Smooth muscle cell (in vitro differentiated cells): ENCODE measurements around the gene LRRC40. TPM values are rescaled to one million over a fixed set of nuclear protein-coding genes. Genes with fewer than 3 reads are reported as not detected.
A peak's percentile ranks its signal among the peaks of the same experiment; 100 is the strongest.

Experiments
- DNase-seq: peaks from one replicate; lab custom pipeline; 2025; ENCODE audit not compliant: unreplicated experiment; lab: John Stamatoyannopoulos, UW
- H2AFZ ChIP-seq: fragments of 200-600 bp; sonication (generic); 2 replicates; pipeline ENCODE4 v1.6.0; 2016; ENCODE audit warnings: antibody characterized with exemption, low read depth, mild to moderate bottlenecking
- H3F3A ChIP-seq: fragments of 200-600 bp; sonication (generic); 2 replicates; pipeline ENCODE4 v1.6.0; 2017; ENCODE audit warnings: antibody characterized with exemption, low read depth
- H3K27ac ChIP-seq: fragments of 200-600 bp; sonication (generic); 2 replicates; pipeline ENCODE4 v1.5.1; 2016; ENCODE audit warnings: low read depth, mild to moderate bottlenecking
- H3K27me3 ChIP-seq: fragments of 200-600 bp; sonication (generic); 2 replicates; pipeline ENCODE4 v1.6.1; 2016; ENCODE audit warnings: low read depth, mild to moderate bottlenecking
- H3K36me3 ChIP-seq: fragments of 200-600 bp; sonication (generic); 2 replicates; pipeline ENCODE4 v1.5.1; 2016; ENCODE audit warnings: low read depth
- H3K4me1 ChIP-seq: fragments of 200-600 bp; sonication (generic); 2 replicates; pipeline ENCODE4 v1.5.1; 2016; ENCODE audit warnings: low read depth
- H3K4me2 ChIP-seq: fragments of 200-600 bp; sonication (generic); 2 replicates; pipeline ENCODE4 v1.6.0; 2016; ENCODE audit warnings: mild to moderate bottlenecking
- H3K4me3 ChIP-seq: fragments of 200-600 bp; sonication (generic); 2 replicates; pipeline ENCODE4 v1.5.1; 2016; ENCODE audit warnings: mild to moderate bottlenecking
- H3K79me2 ChIP-seq: fragments of 200-600 bp; sonication (generic); 2 replicates; pipeline ENCODE4 v1.6.0; 2016; ENCODE audit warnings: low read depth, mild to moderate bottlenecking
- H3K9ac ChIP-seq: fragments of 200-600 bp; sonication (generic); 2 replicates; pipeline ENCODE4 v1.6.0; 2016; ENCODE audit warnings: low read depth
- H3K9me3 ChIP-seq: fragments of 200-600 bp; sonication (generic); replicated peaks from 2 replicates; pipeline ENCODE4 v1.5.1; 2016; ENCODE audit warnings: low read depth
- H4K20me1 ChIP-seq: fragments of 200-600 bp; sonication (generic); 2 replicates; pipeline ENCODE4 v1.6.0; 2016; ENCODE audit warnings: low read depth
- WGBS: methylation state at CpG from one replicate; pipeline ENCODE4 v1.1.7; 2016; ENCODE audit warnings: low lambda C conversion rate; 5-methylcytosine and 5-hydroxymethylcytosine counted together
- polyA plus RNA-seq: library from polyadenylated mRNA; unstranded; fragments of >200 nt; fragmentation: Nextera tagmentation; extraction: Ambion mirVana; gene quantifications from 2 replicates; pipeline ENCODE4 v1.2.1, GENCODE V29; 2016
- total RNA-seq: library from RNA; depleted of rRNA; stranded (reverse); fragments of >200 nt; gene quantifications from 2 replicates; pipeline ENCODE4 v1.2.3, GENCODE V29; 2014
- TF ChIP-seq, protein P1 (sequence below): fragments of 200-600 bp; sonication (generic); IDR thresholded peaks from 2 replicates; pipeline ENCODE4 v1.5.1; 2017; ENCODE audit warnings: borderline replicate concordance, mild to moderate bottlenecking, antibody characterized with exemption; ENCODE audit not compliant: insufficient read depth, poor library complexity, severe bottlenecking

LRRC40 gene
- total and polyA plus RNA-seq, 2 experiments from 2014 or later = 11.8 to 32.9 TPM

DNA sequence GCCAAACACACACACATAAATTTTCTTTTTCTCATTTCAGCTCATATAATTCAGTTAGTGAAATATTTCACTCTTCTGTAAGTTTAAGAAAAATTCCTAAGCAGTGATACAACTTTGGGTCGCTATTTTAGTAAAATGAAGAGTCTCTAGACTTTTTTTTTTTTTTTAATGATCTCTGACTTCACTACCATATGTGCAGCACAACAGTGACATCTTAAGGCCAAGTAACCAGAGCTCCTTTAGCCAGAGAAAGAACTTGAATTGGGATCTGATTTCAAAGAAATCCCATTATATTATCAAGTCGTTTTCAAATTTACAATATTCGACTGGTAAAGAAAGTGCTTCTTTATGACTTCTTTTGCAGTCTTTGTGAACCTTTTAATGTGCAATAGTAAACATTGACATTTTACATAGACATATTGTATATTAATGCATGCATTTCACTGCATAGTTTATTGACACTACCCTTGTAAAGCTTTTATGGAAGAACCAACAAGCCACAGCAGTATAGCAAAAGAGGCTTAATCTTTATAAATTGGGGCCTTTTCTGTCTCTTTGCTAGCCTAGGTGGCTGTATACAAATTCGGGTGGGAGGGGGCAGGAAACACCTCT is 62.2 kb downstream of the LRRC40 start:
- Histone ChIP-seq H3K9me3 (no peaks in the 10 kb centered on the region), H3K36me3 (peaks cover 11% of the 10 kb centered on the region), H3F3A (no peaks in the 10 kb centered on the region), H3K4me3 (no peak overlapping the region), H2AFZ (no peak overlapping the region), H3K9ac (no peak overlapping the region), H3K4me2 (no peak overlapping the region), H3K4me1 (peaks cover 9% of the 10 kb centered on the region), H3K79me2 (no peaks in the 10 kb centered on the region), H4K20me1 (no peaks in the 10 kb centered on the region), H3K27ac (no peak overlapping the region), H3K27me3 (no peaks in the 10 kb centered on the region)
- 72% methylated on average over 4 of the region's 4 CpGs for WGBS
- TF ChIP-seq, protein P1, sequence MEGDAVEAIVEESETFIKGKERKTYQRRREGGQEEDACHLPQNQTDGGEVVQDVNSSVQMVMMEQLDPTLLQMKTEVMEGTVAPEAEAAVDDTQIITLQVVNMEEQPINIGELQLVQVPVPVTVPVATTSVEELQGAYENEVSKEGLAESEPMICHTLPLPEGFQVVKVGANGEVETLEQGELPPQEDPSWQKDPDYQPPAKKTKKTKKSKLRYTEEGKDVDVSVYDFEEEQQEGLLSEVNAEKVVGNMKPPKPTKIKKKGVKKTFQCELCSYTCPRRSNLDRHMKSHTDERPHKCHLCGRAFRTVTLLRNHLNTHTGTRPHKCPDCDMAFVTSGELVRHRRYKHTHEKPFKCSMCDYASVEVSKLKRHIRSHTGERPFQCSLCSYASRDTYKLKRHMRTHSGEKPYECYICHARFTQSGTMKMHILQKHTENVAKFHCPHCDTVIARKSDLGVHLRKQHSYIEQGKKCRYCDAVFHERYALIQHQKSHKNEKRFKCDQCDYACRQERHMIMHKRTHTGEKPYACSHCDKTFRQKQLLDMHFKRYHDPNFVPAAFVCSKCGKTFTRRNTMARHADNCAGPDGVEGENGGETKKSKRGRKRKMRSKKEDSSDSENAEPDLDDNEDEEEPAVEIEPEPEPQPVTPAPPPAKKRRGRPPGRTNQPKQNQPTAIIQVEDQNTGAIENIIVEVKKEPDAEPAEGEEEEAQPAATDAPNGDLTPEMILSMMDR = peak; percentile 32
- DNase-seq = no peak

DNA sequence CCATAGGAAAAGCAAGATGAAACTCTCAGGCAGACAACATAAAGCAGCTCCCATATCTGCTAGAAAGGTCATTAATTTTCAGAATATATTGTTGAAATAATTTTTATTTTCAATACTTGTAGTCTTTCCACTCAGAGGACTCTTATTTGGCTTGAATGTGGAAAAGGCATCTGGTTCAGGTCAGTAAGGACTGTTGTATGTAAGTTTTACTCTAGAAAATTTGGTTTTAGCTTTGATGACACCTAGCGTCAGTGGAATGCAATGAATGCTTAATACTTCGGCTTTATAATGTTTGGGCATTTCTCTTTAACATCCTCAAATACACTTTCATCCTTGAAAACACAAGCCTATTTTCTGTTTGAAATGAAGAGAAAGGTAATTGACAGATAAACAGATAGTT is 63.3 kb downstream of the LRRC40 start:
- Histone ChIP-seq H3K4me2 (no peak overlapping the region), H3K79me2 (no peaks in the 10 kb centered on the region), H3K4me3 (no peak overlapping the region), H3K36me3 (peaks cover 11% of the 10 kb centered on the region), H3K27ac (no peak overlapping the region), H4K20me1 (no peaks in the 10 kb centered on the region), H3K27me3 (no peaks in the 10 kb centered on the region), H3K9ac (no peak overlapping the region), H3K9me3 (no peaks in the 10 kb centered on the region), H2AFZ (no peak overlapping the region), H3F3A (no peaks in the 10 kb centered on the region), H3K4me1 (peaks cover 9% of the 10 kb centered on the region)
- 79% methylated on average over 2 of the region's 2 CpGs for WGBS
- DNase-seq = no peak
- TF ChIP-seq, protein P1 = peak; percentile 3

DNA sequence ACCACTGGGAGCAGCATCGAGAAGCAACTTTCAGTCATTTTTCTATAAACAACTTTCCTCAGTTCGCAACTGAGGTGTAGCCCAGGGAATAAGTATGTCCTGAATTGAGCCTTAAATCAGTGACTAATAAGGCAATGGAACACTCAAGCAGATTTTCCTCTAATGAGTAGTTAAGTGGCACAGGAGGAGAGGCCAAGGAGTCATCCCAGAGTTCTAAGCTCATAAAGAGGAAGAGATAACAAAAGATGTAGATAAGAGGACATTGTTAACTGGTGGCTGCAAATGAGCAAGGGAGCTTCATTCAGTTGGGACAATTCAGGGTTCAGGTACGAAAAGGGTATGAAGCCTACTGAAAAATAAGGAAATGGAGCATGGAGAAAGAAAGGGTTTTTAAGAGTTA is 64.5 kb downstream of the LRRC40 start:
- Histone ChIP-seq H3K4me3 (no peak overlapping the region), H2AFZ (no peak overlapping the region), H3K79me2 (no peaks in the 10 kb centered on the region), H3K27me3 (no peaks in the 10 kb centered on the region), H3K9me3 (no peaks in the 10 kb centered on the region), H3K36me3 (peaks cover 11% of the 10 kb centered on the region), H3K27ac (no peak overlapping the region), H3K4me1 (peaks cover 9% of the 10 kb centered on the region), H3F3A (no peaks in the 10 kb centered on the region), H3K4me2 (no peak overlapping the region), H4K20me1 (no peaks in the 10 kb centered on the region), H3K9ac (no peak overlapping the region)
- DNase-seq = no peak
- TF ChIP-seq, protein P1 = no peak
- 65% methylated on average over 3 of the region's 3 CpGs for WGBS

DNA sequence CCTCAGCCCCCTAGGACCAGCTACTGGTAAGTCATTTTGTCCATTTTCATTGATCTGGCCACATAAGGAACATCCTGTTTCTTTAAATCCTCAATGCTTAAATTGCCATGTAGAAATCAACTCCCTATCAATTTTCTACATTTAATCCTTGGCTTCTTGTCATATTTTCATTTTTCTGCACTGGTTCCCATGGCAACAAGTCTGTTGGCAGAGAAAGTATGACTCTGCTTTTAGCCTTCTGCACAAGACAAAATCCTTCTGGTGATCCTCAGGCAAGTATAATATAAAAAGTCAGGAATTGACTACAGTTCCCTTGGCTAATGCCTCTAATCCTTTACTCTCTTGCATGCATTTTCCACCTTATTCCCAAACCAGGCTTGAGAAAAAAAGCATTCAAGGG is 65.0 kb downstream of the LRRC40 start:
- TF ChIP-seq, protein P1 = no peak
- Histone ChIP-seq H3F3A (no peaks in the 10 kb centered on the region), H3K36me3 (peaks cover 6% of the 10 kb centered on the region), H3K79me2 (no peaks in the 10 kb centered on the region), H3K4me2 (no peak overlapping the region), H3K4me3 (no peak overlapping the region), H3K27ac (no peak overlapping the region), H3K4me1 (peaks cover 9% of the 10 kb centered on the region), H3K9ac (no peak overlapping the region), H3K27me3 (no peaks in the 10 kb centered on the region), H4K20me1 (no peaks in the 10 kb centered on the region), H3K9me3 (no peaks in the 10 kb centered on the region), H2AFZ (no peak overlapping the region)
- DNase-seq = no peak
